Cardiac fibroblast (primary cell): Measurements from ENCODE around the gene ZNF593OS.

Source experiments
- DNase-seq, 2 donors: peaks; one replicate each; pipeline versions ENCODE4 v3.0.0 to v3.0.0-alpha.2; 2010; ENCODE audit warnings: low read depth in 2 of 2
- H3K4me3 ChIP-seq, 2 donors: replicated peaks in 1 of 2; 1 replicate in 1 of 2; 2 replicates in 1 of 2; pipeline ENCODE4 v1.5.1; 2011; ENCODE audit warnings: low read depth in 2 of 2, low read length in 2 of 2, mild to moderate bottlenecking in 2 of 2, moderate library complexity in 1 of 2
- CTCF ChIP-seq: IDR thresholded peaks from one replicate; pipeline ENCODE4 v1.5.1; 2011; ENCODE audit warnings: low read depth, mild to moderate bottlenecking, low read length, inconsistent platforms

The ZNF593OS gene

GRCh38 chr1:26122988-26123973 is 48.4 kb downstream of the ZNF593OS start:
- peak; percentile 29 to 74 for DNase-seq
- TF ChIP-seq CTCF: no peak
- no peak overlapping the region for H3K4me3 ChIP-seq

- DNase-seq: peak in 1 of 2 donors; percentile 23
- TF ChIP-seq CTCF: no peak
- H3K4me3 ChIP-seq: no peak overlapping the region
Observed at GRCh38 chr1:26121854-26122773, 49.5 kb downstream of the ZNF593OS start.

- H3K4me3 ChIP-seq: no peak overlapping the region
- DNase-seq: no peak
- no peak for TF ChIP-seq CTCF
Observed at GRCh38 chr1:26119892-26120608, 51.6 kb downstream of the ZNF593OS start.
